Upper lobe of right lung (tissue), 1 donor: ENCODE data around the gene PDE6C. TPM values are rescaled to one million over a fixed set of nuclear protein-coding genes. Genes with fewer than 3 reads are reported as not detected.

Source experiments
- ATAC-seq: fragments of 200-7000 bp; cut with Tn5 transposase; one replicate; pipeline ENCODE4 v1.9.1; 2020; ENCODE audit warnings: mild to moderate bottlenecking, moderate library complexity
- DNase-seq: peaks from one replicate; pipeline ENCODE4 v3.0.0-alpha.2; 2020
- H3K27ac ChIP-seq: fragments of 200-600 bp; one replicate; pipeline ENCODE4 v1.8.0; 2022
- H3K27me3 ChIP-seq: fragments of 200-600 bp; one replicate; pipeline ENCODE4 v1.8.0; 2022; ENCODE audit warnings: mild to moderate bottlenecking
- H3K36me3 ChIP-seq: fragments of 200-600 bp; one replicate; pipeline ENCODE4 v1.8.0; 2022
- H3K4me1 ChIP-seq: fragments of 200-600 bp; one replicate; pipeline ENCODE4 v1.8.0; 2022
- H3K4me3 ChIP-seq: fragments of 200-600 bp; one replicate; pipeline ENCODE4 v1.8.0; 2022; ENCODE audit warnings: mild to moderate bottlenecking
- H3K9me3 ChIP-seq: fragments of 200-600 bp; one replicate; pipeline ENCODE4 v1.8.0; 2022
- intact Hi-C: fragments of 100-400 bp; cut with DNase I; formaldehyde crosslinking; loops from one replicate; pipeline ENCODE4 v1.11.0; 2022
- total RNA-seq: library from RNA; stranded (reverse); fragmentation: NEBNext Ultra II Directional; extraction: Animal tissue kit (Norgen Biotek cat#: 25700); gene quantifications from one replicate; pipeline ENCODE4 v1.2.1, GENCODE V29; 2021
- TF ChIP-seq, protein P1 (sequence below): fragments of 200-600 bp; IDR thresholded peaks from one replicate; pipeline ENCODE4 v1.8.0; 2022; ENCODE audit warnings: antibody characterized with exemption
- donor health status: DM: no; HTN: yes; CAD: no; lungs with severe emphysema.

The PDE6C gene
- total RNA-seq, 1 donor from 2014 or later, result not detected

DNA sequence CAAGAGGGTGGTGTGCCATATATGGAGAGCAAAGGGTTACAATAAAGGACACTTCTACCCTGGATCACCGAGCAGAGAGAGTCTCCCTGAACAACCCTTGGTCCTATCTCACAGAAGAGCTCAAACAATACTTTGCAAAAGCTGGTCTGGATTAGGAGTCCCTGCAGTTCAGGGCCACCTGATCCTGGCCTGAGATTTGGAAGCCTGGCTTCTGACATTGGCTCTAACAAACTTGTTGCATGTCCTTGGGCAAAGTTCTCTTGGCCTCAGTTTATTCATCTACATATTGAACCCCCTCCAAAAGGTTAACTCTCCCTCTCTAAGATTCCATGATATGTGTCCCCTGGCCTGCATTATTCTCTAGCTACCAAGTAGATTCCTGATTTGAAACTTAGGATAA lies 13.0 kb upstream of the PDE6C start:
- ATAC-seq (no peak), DNase-seq (no peak)
- H3K4me1 ChIP-seq, result peaks cover 8% of the 10 kb centered on the region
- H3K27ac ChIP-seq, result no peak overlapping the region
- H3K36me3 ChIP-seq, result no peaks in the 10 kb centered on the region
- peaks cover 38% of the 10 kb centered on the region for H3K27me3 ChIP-seq
- no peak overlapping the region for H3K4me3 ChIP-seq
- no peaks in the 10 kb centered on the region for H3K9me3 ChIP-seq
- intact Hi-C loops, result no loop called here
- TF ChIP-seq, protein P1, sequence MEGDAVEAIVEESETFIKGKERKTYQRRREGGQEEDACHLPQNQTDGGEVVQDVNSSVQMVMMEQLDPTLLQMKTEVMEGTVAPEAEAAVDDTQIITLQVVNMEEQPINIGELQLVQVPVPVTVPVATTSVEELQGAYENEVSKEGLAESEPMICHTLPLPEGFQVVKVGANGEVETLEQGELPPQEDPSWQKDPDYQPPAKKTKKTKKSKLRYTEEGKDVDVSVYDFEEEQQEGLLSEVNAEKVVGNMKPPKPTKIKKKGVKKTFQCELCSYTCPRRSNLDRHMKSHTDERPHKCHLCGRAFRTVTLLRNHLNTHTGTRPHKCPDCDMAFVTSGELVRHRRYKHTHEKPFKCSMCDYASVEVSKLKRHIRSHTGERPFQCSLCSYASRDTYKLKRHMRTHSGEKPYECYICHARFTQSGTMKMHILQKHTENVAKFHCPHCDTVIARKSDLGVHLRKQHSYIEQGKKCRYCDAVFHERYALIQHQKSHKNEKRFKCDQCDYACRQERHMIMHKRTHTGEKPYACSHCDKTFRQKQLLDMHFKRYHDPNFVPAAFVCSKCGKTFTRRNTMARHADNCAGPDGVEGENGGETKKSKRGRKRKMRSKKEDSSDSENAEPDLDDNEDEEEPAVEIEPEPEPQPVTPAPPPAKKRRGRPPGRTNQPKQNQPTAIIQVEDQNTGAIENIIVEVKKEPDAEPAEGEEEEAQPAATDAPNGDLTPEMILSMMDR, result no peak

DNA sequence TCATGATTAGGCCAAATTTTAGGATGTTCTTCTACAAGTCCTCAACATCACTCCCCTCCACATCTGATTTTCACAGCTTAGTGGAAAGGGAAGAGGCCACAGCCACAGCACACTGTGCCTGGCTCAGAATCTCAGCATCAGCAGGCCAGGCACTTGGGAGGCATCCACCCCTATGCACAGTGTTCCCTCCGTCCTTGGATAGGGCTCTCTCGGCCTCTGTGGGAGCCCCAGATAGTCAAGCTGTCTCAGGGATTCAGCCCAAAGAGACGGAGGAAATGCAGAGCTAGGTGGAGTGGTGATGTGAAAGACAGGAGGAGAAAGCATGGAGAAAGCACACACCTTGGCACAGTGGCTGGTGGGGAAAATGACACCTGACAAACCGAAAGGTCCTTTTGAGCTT lies 12.6 kb upstream of the PDE6C start:
- Histone ChIP-seq H3K27ac (no peak overlapping the region), H3K9me3 (no peaks in the 10 kb centered on the region), H3K27me3 (peaks cover 43% of the 10 kb centered on the region), H3K4me3 (no peak overlapping the region), H3K4me1 (peaks cover 8% of the 10 kb centered on the region), H3K36me3 (no peaks in the 10 kb centered on the region)
- ATAC-seq, result no peak
- DNase-seq, result no peak
- intact Hi-C loops, result no loop called here
- TF ChIP-seq, protein P1, result no peak

DNA sequence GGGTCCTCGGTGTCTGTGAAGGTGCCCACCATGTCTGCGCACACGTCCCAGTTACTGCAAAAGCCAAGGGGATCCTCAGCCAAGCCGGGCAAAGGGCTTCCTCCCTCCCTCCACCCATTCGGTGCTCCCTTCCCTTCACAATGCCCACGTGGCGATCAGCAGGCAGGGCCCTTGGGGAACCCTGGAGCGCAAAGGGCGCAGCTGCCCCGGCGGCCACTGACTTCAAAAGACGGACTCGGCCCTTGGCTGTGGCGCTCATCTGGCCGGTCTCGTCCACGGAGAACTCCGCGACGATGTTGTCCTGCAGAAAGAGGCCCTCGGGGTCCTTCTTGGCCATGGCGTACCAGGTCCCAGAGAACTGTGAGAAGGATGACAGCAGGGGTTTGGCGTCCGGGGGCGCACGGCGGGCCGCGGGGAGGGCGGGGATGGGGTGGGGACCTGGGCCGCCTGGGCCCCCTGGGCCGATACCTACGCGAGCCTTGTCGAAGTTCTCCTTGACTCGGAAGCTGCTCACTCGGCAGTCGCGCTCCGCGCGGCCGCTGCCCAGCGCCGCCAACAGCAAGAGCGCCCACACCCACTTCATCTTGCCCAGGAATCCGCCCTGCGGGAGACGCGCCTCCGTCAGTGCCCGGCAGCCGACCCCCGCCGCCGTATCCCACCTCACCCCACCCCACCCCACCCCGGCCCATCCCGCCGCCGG lies 11.7 kb upstream of the PDE6C start:
- peaks cover 43% of the 10 kb centered on the region for H3K27me3 ChIP-seq
- H3K27ac ChIP-seq, result no peak overlapping the region
- no peaks in the 10 kb centered on the region for H3K36me3 ChIP-seq
- intact Hi-C loops, result no loop called here
- TF ChIP-seq, protein P1, result no peak
- H3K9me3 ChIP-seq, result no peaks in the 10 kb centered on the region
- peak overlapping the region; percentile 32 for H3K4me3 ChIP-seq
- peak; percentile 66 for ATAC-seq
- H3K4me1 ChIP-seq, result peaks cover 8% of the 10 kb centered on the region
- no peak for DNase-seq

DNA sequence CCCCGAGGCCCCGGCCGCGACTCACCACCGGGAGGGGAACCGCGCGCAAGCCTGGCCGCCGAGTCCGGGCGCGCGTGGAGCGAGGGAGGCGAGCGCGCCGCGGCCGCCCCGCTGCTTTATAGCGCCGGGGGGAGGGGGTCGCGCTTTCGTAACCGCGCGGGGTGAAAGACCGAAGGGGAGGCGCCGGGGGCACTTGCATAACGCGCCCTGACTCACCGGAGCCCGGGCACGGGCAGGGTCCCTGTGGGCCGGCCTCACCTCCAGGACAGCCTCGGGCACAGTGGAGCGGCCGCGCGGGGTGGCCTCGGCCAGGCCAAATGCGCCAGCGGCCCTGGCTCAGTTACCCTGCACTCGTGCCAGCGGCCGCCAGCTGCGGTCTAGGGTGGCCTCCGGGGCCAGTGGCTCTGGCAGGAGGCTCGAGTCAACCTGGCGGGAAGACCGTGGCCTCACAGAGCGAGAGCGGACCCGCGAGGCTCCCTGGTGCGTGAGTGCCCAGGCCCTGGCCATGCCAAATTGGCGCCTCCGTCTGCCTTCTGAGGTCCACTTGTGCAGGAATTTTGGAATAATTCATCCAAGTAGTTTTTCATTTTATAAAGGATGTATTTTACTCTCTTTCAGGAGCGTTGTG lies 11.1 kb upstream of the PDE6C start, which contains the start of gene RBP4:
Gene RBP4 (minus strand): TSS at position 90 of the 628 bp plus-strand sequence. CDS start 207 bp downstream, outside the sequence.
- Histone ChIP-seq H3K27me3 (peaks cover 45% of the 10 kb centered on the region), H3K9me3 (no peaks in the 10 kb centered on the region), H3K36me3 (no peaks in the 10 kb centered on the region), H3K4me1 (peaks cover 8% of the 10 kb centered on the region), H3K27ac (no peak within 1 kb of the TSS), H3K4me3 (peak within 1 kb of the TSS; percentile 32)
- intact Hi-C loops, result no loop called here
- peak; percentile 62 for ATAC-seq
- TF ChIP-seq, protein P1, result no peak
- peak; percentile 69 for DNase-seq

DNA sequence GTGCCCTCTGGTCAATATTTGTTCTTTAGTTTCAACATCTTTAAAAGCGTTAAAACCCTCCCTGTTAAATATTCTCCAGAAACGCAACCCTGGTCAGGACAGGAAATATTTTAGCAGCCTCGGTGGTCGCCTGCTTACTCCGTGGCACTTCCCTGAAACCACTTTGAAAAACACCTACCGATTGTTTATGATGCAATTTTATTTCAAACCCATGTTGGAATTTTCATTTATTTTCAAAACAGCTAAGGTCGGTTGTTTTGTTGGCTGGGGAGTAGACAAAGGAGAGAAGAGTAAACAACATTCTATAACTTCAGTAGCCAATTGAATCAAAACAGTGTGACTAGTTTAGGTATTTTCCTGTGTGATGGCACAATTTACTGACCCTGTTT lies 10.6 kb upstream of the PDE6C start:
- H3K27me3 ChIP-seq, result peaks cover 46% of the 10 kb centered on the region
- TF ChIP-seq, protein P1, result no peak
- intact Hi-C loops, result no loop called here
- H3K4me3 ChIP-seq, result no peak overlapping the region
- peaks cover 8% of the 10 kb centered on the region for H3K4me1 ChIP-seq
- DNase-seq (no peak), ATAC-seq (no peak)
- no peak overlapping the region for H3K27ac ChIP-seq
- H3K9me3 ChIP-seq, result no peaks in the 10 kb centered on the region
- H3K36me3 ChIP-seq, result no peaks in the 10 kb centered on the region
